SK-N-MC (cell line): ENCODE results near the gene ARAP2.
"Not testable (repeated sequence)": the region's sequence is repeated elsewhere in the genome, so short reads cannot be mapped to it uniquely, and the experiment has no call there.

ENCODE experiments used
- DNase-seq: peaks from one replicate; pipeline ENCODE4 v3.0.0-alpha.2; 2011; ENCODE audit warnings: low read depth, low spot score
- H3K27ac ChIP-seq: fragments of 200-600 bp; sonication (generic); 2 replicates; pipeline ENCODE4 v1.5.1; 2016; ENCODE audit warnings: mixed run types
- H3K36me3 ChIP-seq: fragments of 200-600 bp; sonication (generic); 2 replicates; pipeline ENCODE4 v1.6.1; 2017; ENCODE audit warnings: antibody characterized with exemption, low read length, mixed read lengths; ENCODE audit not compliant: insufficient read depth
- H3K4me3 ChIP-seq: fragments of 200-600 bp; sonication (generic); 2 replicates; pipeline ENCODE4 v1.5.1; 2016
- H3K9ac ChIP-seq: fragments of 200-600 bp; sonication (generic); 2 replicates; pipeline ENCODE4 v1.8.0; 2017; ENCODE audit warnings: mixed run types, mixed read lengths; ENCODE audit not compliant: insufficient read length
- H3K9me3 ChIP-seq: fragments of 200-600 bp; sonication (generic); 2 replicates; pipeline ENCODE4 v1.6.1; 2017; ENCODE audit warnings: low read depth, mild to moderate bottlenecking, antibody characterized with exemption, low read length, moderate library complexity, mixed read lengths
- EZH2 ChIP-seq: fragments of 200-600 bp; sonication (generic); IDR thresholded peaks from one replicate; pipeline ENCODE4 v1.6.1; 2017; ENCODE audit warnings: antibody characterized with exemption
- FOXP2 ChIP-seq: optimal IDR thresholded peaks from 2 replicates; pipeline ENCODE3; 2011; ENCODE audit warnings: mild to moderate bottlenecking, moderate library complexity; ENCODE audit not compliant: insufficient read depth; ENCODE audit errors: extremely low read length, control extremely low read depth
- POLR2AphosphoS5 ChIP-seq: IDR thresholded peaks from 2 replicates; pipeline ENCODE4 v1.6.1; 2012; ENCODE audit warnings: mild to moderate bottlenecking, low read depth, low read length, borderline replicate concordance

Gene ARAP2

DNA sequence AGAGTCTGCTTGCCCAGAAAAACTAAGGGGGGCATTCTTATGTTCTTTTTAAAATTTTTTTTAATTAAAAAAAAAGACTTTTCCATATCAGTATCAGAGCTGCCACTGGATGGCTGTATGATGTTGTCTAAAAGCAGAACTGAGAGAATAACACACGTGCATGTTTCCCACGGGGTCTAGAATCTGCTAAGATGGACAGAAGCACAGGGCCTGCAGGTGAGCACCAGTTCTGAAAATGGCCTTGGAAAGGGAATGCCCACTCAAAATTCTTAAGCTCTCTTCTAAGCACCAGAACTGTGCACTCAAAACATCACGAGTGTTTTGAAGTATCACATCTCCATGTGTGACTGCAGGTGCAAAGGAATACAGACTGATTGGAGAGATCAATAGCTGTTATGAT, 61.1 kb downstream of the ARAP2 start:
- TF ChIP-seq POLR2AphosphoS5 (no peak), EZH2 (no peak), FOXP2 (no peak)
- no peak overlapping the region for H3K27ac ChIP-seq
- H3K9ac ChIP-seq = no peak overlapping the region
- H3K9me3 ChIP-seq = no peaks in the 10 kb centered on the region
- H3K36me3 ChIP-seq = no peaks in the 10 kb centered on the region
- no peak for DNase-seq
- H3K4me3 ChIP-seq = no peak overlapping the region

DNA sequence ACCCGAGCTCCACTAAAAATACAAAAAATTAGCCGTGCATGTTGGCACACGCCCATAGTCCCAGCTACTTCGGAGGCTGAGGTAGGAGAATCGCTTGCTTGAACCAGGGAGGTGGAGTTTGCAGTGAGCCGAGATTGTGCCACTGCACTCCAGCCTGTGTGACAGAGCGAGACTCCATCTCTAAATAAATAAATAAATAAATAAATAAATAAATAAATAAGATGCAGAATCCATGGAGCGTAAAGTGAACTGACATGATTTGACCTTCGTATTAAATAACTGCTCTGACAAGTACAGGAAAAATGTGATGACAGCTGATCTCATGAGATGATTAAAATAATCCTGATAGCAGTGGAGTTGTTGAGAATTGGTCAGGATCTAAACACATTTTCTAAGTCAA, 62.0 kb downstream of the ARAP2 start:
- not testable (repeated sequence) for H3K4me3 ChIP-seq, H3K9ac ChIP-seq, H3K27ac ChIP-seq, H3K36me3 ChIP-seq, H3K9me3 ChIP-seq, DNase-seq

DNA sequence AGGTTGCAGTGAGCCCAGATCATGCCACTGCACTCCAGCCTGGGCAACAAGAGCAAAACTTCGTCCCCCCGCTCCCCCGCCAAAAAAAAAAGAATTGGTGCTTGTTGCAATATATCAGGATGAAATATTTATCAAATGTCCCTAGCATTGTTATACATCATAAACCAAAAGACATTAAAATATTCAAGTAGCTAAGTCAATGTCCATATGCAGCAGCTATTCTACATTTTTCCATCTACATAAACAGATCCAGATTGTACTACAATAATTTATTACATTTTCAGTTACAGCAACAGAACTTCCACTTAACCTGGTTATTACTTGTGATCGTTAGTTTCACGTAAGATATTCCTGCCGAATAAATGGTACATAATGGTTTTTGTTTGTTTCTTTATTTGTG, 64.1 kb downstream of the ARAP2 start:
- H3K27ac ChIP-seq = no peak overlapping the region
- H3K4me3 ChIP-seq = no peak overlapping the region
- no peak for TF ChIP-seq POLR2AphosphoS5
- TF ChIP-seq FOXP2 = no peak
- no peak for TF ChIP-seq EZH2
- no peaks in the 10 kb centered on the region for H3K9me3 ChIP-seq
- no peaks in the 10 kb centered on the region for H3K36me3 ChIP-seq
- no peak overlapping the region for H3K9ac ChIP-seq
- no peak for DNase-seq

- Histone ChIP-seq H3K9me3 (no peaks in the 10 kb centered on the region), H3K9ac (no peak overlapping the region), H3K4me3 (no peak overlapping the region), H3K36me3 (no peaks in the 10 kb centered on the region), H3K27ac (no peak overlapping the region)
- no peak for TF ChIP-seq POLR2AphosphoS5
- TF ChIP-seq EZH2 = no peak
- no peak for TF ChIP-seq FOXP2
- DNase-seq = no peak
Measured at GRCh38 chr4:36178484-36178883, 65.8 kb downstream of the ARAP2 start.

DNA sequence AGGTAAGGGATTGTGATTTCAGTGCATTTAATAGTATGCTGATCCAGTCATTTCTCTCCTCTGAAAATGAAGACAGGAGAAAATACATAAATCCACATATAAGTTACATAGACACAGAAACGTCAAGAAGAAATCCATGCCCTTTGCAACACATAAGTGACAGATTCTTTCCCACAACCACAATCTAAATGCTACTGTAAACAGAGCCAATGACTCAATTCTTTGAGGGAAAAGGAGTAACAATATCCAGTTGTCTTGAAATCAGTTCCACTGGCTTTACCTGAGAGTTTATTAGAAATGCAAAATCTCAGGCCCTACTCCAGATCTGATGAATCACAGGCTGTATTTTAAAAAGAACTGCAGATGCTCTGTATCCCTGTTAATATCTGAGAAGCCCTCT, 66.4 kb downstream of the ARAP2 start:
- no peak overlapping the region for H3K9ac ChIP-seq
- H3K36me3 ChIP-seq = no peaks in the 10 kb centered on the region
- H3K27ac ChIP-seq = no peak overlapping the region
- H3K4me3 ChIP-seq = no peak overlapping the region
- H3K9me3 ChIP-seq = no peaks in the 10 kb centered on the region
- no peak for DNase-seq
- no peak for TF ChIP-seq FOXP2
- no peak for TF ChIP-seq EZH2
- no peak for TF ChIP-seq POLR2AphosphoS5

GRCh38 chr4:36174570-36174969, 69.7 kb downstream of the ARAP2 start:
- Histone ChIP-seq H3K4me3 (no peak overlapping the region), H3K27ac (no peak overlapping the region), H3K36me3 (no peaks in the 10 kb centered on the region), H3K9ac (no peak overlapping the region), H3K9me3 (no peaks in the 10 kb centered on the region)
- DNase-seq = no peak
- TF ChIP-seq FOXP2 = no peak
- TF ChIP-seq POLR2AphosphoS5 = no peak
- no peak for TF ChIP-seq EZH2

- TF ChIP-seq EZH2 = no peak
- TF ChIP-seq POLR2AphosphoS5 = no peak
- no peak for TF ChIP-seq FOXP2
- DNase-seq = no peak
- no peaks in the 10 kb centered on the region for H3K36me3 ChIP-seq
- no peak overlapping the region for H3K4me3 ChIP-seq
- no peak overlapping the region for H3K9ac ChIP-seq
- H3K27ac ChIP-seq = no peak overlapping the region
- no peaks in the 10 kb centered on the region for H3K9me3 ChIP-seq
Measured at GRCh38 chr4:36173905-36174304, 70.4 kb downstream of the ARAP2 start.

DNA sequence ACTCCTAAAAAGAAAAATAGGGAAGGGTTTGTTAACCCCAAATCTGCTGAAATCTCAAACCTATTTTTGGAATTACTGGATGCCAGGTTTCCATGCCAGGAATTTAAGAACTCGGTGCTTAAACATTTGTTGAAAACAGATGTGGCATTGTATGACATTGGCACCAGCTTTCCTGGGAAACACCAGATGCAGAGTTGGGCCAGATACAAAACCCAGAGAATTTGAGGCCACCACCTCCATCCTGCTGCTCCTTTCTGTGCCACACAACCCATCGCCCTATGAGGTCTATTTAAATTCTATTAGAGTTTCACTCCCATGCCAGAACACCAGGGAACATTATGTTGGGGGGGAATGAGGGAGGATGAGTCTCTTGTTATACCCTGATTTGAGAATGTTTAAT, 71.7 kb downstream of the ARAP2 start:
- H3K9ac ChIP-seq = no peak overlapping the region
- no peaks in the 10 kb centered on the region for H3K36me3 ChIP-seq
- H3K9me3 ChIP-seq = no peaks in the 10 kb centered on the region
- DNase-seq = no peak
- no peak overlapping the region for H3K4me3 ChIP-seq
- no peak overlapping the region for H3K27ac ChIP-seq
- TF ChIP-seq EZH2 = no peak
- TF ChIP-seq FOXP2 = no peak
- no peak for TF ChIP-seq POLR2AphosphoS5

- no peak for DNase-seq
- H3K27ac ChIP-seq = no peak overlapping the region
- H3K9ac ChIP-seq = no peak overlapping the region
- no peaks in the 10 kb centered on the region for H3K36me3 ChIP-seq
- H3K4me3 ChIP-seq = no peak overlapping the region
- no peaks in the 10 kb centered on the region for H3K9me3 ChIP-seq
- no peak for TF ChIP-seq FOXP2
- TF ChIP-seq EZH2 = no peak
- no peak for TF ChIP-seq POLR2AphosphoS5
Measured at GRCh38 chr4:36168127-36168878, 76.0 kb downstream of the ARAP2 start.
